GM19240 (cell line): ENCODE results near the gene KCND3.
"Not testable (repeated sequence)": the region's sequence is repeated elsewhere in the genome, so short reads cannot be mapped to it uniquely, and the experiment has no call there.

Experiments
- DNase-seq: peaks from one replicate; pipeline ENCODE4 v3.0.0; 2011; ENCODE audit warnings: low spot score; ENCODE audit not compliant: insufficient read length

KCND3 gene

DNA sequence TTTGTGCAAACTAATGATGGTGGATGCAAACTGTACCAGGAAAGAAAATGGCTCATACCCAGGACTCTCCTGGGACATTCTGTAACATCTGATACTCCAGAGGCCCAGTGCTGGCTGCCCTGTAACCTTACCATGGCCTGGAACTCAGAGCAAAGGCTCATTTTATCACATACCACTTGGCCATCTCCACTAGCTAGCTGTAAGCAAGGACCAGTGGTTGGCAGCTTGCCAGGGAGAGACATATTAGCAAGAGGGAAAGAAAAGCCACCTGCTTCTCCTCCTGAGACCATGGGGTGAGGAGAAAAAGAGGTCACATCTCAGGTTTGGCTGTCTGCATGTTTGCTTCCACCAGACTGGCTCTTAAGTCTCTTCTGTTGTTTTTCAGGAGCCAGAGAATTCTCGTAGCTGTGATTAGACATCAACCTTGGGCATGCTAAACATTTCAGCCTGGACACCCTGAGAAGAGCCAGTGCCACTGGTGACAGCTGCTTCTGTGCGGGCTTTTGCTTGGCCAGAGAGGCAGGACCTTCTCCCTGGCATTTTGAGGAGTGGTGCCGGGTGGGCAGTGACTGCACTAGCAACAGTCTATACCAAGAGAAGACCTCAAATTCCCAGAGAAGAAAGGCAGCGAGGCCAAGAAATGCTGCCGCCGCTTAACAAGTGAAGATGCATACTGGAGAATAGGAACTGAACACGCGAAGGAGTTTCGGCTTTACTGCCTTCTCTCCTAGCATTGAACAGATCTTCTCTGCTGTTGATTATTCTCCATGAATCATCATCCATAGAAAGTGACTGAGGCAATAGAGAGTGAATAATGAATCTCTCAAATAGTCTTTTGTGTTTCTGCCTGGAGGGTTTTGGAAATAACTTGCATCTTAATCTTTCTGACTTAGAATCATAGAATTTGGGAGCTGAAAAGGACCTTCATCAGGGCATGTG, 243.5 kb downstream of the KCND3 start:
- no peak for DNase-seq

DNA sequence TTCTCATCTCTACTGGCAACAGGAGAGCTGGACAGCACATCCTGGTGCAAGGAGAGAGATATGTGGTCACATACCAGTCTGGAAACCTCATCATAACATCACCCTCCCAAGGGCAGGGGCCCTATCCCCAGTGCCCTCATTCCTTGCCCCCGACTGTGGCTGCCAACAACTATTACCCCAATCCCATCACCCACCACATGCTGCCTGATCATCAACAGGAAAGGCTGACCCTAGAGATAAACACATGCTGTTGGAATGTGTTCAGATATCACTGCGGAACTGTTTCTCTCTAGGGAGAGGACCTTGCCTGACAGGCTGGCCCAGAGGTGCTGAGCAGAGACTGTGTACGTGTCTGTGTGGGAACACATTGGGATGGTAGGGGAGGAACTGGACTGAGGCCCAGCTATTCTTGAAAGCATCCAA, 245.8 kb downstream of the KCND3 start:
- DNase-seq: no peak

DNA sequence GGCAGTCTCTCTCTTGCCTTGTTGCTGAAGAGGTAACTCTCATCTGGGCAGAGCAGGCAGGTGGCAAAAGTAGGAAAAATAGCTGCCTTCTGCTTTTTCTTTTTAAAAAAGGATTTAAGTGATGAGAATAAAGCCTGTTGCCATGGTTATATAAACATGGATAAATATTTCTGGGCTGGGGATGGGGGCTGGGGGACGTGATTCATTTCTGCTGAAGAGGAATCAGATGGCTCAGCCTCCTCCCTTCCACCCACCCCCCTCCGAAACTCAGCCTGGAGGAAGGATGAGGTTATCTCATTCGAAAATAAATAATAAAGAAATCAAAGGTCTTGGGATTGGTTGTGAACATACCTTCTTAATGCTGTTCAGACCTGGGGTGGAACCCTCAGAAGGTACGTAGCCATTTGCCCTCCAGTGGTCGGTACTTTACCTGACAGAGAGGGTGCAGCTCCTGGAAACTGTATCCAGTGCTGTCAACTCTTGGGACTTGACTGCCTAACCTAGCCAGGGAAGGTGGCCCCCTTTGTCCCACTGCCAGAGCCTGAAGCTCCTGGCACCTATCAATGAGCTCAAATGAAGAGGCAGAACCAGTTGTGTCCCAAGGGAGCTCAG, 246.4 kb downstream of the KCND3 start:
- no peak for DNase-seq

DNA sequence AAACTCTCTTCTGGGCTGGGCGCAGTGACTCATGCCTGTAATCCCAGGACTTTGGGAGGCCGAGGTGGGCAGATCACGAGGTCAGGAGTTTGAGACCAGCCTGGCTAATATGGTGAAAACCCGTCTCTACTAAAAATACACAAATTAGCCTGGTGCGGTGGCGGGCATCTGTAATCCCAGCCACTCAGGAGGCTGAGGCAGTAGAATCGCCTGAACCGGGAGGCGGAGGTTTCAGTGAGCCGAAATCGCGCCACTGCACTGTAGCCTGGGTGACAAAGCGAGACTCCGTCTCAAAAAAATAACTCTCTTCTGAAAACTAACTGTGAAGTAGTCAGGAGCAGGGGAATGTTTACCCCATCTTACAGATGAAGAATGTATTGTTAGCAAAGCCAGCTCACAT, 247.2 kb downstream of the KCND3 start:
- DNase-seq: not testable (repeated sequence)

DNA sequence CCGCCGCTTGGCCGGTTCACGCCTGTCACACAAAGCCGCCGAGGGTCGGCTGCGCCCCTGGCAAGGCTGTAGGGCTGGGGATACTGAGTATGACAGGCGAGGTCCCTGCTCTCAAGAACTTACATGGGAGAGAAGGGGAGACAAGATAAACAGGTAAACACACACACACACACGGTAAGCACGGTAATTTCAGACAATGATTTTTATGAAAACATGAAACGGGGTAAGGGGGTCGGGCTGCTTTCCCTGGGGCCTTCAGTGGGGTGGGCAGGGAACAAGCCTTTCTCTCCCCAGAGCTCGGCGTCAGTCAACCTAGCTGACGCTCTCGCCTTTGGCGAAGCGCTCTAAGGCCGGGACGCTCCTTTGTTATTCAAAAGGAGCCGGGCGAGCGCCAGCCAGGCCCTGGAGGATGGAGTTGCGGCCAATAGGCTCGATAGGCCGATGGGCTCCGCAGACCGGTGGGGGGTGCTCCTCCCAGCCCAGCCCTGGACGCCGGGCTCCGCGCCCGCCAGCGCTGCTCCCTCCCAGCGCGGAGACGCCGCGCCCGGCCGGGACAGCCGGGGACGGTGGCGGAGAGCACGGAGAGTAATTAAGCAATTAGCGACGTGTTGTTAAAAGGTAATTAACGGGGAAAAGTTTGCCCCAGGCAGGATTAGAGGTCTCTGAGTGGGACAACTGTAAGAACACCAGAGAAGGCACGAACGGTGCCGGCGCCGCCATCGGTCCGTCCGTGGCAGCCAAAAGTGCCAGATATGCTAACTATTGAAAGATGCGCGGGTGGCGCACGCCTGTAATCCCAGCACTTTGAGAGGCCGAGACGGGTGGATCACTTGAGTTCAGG, 249.3 kb downstream of the KCND3 start:
- no peak for DNase-seq

DNA sequence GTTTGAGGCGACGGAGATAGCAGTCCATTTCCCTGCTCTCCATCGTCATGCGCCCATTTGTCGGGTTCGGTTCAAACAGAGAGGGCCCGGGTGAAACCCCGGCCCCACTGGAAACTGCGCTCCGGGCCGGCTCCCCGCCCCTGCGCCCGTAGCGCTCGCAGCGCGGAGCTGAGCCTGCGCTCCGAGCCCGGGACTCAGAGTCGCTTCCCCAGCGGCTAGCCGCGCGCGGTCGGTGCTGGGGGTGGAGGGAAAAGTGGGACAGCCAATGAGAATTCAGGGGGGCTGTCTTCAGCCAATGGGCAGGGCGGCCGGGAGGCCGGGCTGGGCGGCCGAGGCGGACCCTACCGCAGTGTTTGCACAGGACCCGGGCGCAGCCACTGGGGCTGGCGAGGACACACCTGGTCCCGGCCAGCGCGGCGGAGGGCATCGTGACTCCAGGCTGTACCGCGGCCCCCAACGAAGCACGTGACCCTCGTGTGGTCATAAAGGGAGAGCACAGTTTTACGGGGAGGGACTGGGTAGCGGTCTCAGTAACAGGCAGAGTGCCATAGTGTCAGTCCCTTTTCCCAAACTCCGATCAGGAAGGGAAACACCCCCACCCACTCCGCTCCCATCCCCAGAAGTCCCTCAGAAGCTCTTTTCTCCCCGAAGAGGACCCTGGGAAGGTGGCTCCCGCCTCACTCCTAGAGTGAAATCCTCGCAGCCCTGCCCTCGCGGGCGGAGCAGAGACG, 250.1 kb downstream of the KCND3 start, which contains the start of gene INKA2:
Gene INKA2, minus strand, starts transcription at position 202 of the 731 bp plus-strand sequence. Its CDS starts 153 bp downstream, at position 49.
- DNase-seq: peak; percentile 59

DNA sequence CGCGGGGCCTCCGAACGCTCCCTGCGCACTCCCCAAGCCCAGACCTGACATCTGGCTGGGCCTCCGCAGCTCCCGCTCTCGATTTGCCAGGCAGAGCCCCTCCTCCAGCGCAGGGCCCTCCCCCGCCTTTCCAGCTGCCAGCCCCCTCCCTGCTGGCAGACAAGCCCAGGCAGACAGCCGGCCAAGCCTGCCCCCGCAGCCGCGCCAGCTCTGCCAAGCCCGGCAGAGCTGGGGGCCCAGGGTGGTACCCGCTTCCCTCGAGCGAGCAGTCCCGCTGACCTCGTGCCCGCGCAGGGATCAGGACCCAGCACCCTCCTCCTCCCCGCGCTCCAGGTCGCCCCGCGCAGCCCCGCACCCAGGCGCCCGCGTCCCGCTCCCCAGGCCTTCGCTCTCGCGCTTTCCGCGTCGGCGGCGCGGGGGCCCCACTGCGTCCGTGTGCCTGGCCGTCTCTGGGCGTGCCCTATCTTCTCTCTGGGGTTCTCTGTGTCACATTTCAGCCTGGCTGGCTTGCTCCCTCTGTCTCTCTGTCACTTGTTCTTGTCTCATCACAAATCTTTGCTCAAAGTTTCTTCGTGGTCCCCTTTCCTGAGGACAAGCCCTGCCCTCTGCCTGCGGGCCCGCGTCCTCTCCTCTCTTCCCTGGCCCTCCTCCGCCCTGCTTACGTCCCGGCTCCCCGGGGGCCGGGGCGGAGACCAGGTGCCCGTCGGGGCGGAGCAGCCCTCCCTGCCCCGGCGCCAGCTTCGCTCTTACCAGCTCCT, 250.9 kb downstream of the KCND3 start:
- no peak for DNase-seq

DNA sequence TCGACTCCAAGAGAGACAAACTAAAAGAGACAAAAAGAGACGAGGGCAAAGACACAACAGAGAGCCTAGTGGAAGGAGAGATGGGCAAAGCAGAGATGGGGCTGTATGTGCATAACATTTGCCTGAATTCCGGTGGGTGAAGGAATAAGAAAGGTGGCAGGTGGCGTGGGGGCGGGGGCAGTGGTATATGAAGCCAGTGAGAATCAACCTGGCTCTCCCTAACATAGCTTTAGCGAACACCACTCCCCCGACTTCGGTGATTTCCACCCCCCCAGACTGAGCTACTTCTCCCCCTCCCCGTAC, 251.4 kb downstream of the KCND3 start:
- DNase-seq: no peak

DNA sequence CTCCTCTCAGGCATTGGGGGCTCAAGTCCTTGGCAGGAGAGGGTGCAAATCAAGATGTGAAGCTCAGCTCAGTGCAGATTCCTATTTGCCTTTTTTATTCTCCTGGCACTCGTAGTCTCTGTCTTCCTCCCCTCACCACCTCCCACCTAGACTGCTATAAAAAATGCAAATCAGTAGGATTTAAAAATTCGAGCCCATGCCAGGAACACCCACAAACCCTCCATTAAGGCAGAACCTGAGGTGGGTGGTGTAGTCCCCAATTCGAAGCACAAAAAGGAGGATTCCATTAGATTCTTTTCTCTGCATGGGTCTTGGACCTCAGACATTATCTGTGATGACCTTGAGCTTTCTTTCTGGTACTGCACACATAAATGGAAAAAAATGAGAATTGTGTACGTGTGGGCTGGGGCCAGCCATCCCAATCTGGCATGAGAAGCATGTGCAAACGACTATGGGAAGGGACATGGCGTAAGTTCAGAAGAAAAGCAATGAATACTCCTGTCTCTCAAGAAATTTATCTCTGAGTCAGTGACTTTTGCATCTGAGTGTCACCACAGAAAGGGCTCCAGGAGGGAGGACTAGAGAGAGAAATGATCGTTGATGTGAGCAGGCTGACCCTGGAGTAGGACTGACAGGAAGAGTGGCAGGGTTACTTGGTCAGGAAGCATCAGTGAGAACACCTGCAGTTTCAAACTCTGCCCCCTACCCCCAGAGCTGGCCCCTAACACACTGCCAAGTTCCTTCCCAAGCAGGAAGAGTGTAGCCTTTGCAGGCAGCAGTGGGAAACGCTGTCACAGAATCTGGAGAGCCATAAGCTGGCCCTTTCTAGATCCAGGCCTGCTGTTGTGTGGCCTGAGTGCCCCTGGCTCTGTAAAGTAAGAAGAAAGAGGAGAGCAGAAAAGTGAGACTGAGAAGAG, 252.0 kb downstream of the KCND3 start:
- no peak for DNase-seq

DNA sequence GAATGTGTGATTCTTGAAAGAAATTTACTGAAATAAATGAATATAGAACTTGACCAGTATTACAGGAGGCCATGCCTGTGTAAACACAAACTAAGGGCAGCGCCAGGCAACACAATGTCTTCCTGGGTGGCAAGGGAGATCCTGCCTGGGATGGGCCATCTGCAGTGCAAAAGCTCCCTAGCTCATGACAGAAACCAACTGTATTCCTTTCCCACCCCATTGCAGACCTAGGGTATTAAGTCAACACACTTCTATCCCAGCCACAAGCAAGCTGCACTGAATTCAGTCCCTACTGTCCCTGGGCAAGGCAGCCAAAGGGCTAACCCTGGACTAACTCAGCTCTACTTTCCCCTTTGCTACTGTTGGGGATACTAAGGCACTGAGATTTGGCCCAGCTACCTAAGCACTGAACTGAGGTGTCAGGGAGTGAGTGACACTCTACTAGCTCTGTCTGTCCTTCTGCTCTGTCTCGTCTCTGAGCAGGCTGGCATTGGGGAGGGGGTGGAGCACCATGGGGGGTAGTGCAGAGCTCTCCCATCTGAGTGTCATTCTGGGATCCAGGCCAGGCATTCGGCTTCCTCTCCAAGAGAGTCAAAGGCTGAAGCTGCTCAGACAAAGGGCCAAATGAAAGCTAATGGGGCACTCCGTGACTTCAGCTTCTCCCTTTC, 252.8 kb downstream of the KCND3 start:
- no peak for DNase-seq

DNA sequence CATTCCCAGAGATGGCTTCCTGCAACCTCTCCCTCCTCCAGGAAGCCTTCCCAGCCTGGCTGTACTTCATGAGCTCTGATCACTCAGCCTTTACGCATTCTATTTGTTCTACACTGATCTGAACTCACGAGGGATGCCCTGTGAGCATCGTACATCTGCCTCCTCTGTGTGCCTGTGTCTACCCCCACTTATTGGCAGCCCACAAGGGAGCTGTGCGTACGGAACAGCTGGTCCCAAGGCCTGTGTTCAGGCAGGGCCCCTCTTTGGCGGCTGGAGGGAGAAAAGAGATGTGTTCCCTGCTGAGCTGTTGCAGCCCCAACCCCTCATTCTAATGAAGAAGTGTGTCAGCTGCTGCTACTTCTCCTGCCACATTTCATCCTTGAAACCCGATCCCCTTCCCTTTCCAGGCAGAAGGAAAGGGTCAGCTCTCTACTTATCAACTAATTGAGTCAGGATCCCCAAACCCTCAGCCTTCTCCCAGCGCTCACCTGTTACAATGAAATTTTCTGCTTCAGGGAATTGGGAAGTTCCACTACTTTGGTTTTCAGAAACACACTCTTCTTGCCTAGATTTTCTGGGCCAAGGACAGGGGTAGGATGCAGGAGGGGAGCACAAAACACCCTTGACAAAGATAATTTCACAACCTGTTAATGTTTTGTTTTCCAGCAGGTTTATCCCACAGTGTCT, 253.5 kb downstream of the KCND3 start:
- DNase-seq: no peak

DNA sequence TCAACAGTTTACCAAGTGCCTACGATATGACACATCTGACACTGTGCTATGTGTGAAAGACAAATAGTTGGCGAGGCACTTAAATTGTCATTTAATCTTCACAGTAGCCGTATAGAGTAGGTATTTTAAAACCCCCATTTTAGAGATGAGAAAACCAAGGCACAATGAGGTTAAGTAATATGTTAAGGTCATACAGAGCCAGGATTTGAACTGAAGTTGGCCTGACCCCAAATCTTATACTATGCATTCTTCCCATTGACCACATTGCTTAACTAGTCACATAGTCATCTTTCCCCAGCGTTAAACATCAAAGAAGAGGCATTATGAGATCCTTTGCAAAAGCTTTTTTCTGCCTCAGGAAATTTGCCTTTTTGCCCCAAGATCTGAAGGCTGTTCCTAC, 254.1 kb downstream of the KCND3 start:
- no peak for DNase-seq

DNA sequence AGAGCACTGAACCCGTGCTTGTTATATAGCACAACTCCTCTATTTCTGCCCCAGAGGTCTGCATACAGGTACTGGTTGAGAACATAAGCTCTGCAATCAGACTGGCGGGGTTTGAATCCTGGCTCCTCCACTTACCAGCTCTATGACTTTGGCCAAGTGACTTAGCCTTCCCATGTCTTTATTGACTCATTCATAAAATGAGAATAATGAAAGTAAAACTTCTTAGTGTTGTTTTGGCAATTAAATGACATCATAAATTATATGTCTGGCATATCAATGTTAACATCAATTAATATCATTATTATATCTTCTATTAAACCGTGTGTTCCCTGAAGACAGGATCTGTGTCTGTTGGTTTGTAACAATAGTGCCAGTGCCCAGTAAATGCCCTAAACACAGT, 254.6 kb downstream of the KCND3 start:
- DNase-seq: no peak

DNA sequence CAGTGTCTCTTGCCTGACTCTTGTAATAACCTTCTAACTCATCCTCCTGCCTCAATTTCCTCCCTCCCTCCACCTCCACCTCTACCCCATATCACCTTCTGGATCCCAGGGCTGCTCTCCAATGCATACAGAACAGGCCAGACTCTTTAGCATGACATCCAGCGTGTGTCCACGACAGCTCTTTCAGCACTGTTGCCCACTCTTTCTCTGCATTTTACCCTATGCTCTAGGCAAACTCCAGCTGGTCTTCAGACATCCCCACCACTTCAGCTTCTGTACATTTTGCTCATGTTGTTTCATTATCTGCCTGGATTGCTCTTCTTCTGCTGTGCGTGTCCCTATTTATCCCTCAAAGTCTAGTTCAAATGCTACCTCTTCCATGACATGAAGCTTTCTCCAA, 255.0 kb downstream of the KCND3 start:
- no peak for DNase-seq

DNA sequence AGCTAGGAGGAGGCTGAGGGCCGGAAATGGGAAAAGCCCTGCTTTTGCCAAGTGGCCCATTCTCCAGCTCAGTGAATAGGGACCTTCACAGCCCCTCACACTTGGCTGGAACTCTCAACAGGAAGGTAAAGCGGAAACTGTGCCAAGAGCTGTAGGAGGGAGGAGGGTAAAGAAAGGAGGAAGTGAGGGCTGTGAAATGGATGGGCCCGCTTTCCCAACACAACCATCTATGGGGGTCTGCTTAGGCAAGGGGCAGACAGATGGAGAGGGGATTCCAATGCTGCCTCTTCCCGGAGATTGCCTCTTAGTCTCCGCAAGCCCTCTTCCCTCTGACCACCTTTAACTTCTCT, 255.5 kb downstream of the KCND3 start:
- no peak for DNase-seq

DNA sequence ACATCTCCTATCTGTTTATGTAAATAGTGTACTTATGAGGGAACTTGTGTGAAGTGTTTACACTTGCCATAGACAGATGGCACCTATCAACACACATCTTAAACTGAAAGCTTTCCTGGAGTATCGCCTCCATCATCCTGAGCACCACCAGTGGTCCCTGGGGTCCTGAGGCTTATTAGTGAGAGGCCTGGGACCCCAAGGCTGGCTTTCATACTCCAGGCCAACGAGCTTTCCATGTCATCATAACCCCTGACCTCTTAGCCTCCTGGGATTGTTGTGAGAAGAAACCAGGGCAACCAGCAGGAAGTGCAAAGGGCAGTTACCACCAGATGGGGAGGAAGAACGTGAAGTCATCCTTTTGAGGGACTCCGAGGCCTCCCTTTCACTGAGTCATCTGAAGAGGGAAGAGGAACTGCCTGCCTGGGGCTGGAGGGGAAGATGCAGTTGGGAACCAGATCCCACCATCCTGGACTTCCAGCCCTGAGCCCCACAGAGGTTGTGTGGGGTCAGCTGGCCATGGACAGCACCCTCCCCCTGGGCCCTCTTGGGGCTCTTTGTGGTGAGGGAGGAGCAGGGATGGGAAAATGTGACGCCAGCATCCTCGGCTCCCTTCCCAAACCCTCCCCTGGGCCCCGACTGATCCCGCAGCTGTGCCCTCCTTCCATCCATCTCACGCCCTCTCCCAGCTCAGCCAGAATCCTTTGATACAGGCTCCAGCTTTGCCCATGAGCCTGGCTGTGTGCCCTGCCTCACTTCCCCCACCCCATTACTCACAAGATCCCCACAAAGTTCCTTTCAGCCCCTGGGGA, 256.1 kb downstream of the KCND3 start:
- no peak for DNase-seq

DNA sequence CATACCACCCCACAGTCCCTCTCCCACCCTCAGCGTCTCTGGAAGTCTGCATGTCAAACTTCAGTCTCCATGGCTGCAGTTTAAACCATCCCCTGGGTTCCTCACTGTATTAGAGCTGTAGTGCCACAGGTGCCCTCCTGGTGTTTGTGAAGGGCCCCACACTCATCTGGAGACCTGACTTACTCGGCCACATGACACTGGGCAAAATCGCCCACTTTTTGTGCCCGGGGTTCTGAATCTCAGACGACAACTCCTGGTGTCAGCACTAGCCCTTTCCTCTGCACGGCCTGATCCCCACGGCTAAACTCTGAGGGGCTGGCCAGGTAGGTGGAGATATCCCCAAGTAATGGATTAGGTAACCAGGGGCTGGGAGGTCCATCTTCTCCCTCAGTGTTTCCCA, 256.8 kb downstream of the KCND3 start:
- no peak for DNase-seq

DNA sequence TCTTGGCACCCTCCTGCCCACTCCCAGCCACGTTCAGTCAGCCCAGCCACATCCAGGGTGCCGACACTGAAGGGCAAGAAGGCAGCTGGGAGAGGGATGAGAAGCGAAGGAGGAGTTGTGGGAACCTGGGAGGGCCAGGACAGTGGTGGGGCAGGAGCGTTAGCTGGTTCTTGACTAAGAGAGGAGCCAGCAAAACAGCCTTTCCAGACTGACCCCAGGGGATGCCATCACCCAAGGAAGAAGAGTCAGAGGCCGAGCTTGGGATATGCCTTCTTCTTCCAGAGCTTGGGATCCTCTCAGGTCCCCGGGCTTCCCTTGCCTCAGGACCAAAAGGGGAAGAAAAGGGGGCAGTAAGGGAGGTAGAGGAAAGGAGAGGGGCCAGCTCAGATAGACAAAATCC, 257.5 kb downstream of the KCND3 start:
- DNase-seq: no peak
